Measurements from ENCODE around the gene TICRR. TPM values are rescaled to one million over a fixed set of nuclear protein-coding genes. Genes with fewer than 3 reads are reported as not detected.

TICRR gene
- total RNA-seq, 1 experiment from 2014 or later: 24.1 TPM

GRCh38 chr15:89615135-89615534 lies 39.9 kb downstream of the TICRR start:
- no TSS peak for BruUV-seq (replicated peaks)
- Mint-ChIP-seq H3K27ac (ENCODE audit: unreplicated experiment) (no peak overlapping the region), H3K9me3 (ENCODE audit: unreplicated experiment) (peaks cover 10% of the 10 kb centered on the region), H3K27me3 (ENCODE audit: insufficient read depth, unreplicated experiment) (no peaks in the 10 kb centered on the region), H3K36me3 (ENCODE audit: insufficient read depth, unreplicated experiment) (peaks cover 84% of the 10 kb centered on the region), H3K4me1 (ENCODE audit: low read depth, unreplicated experiment) (no peaks in the 10 kb centered on the region), H3K4me3 (ENCODE audit: unreplicated experiment) (no peak overlapping the region)
- Histone ChIP-seq H3K9me3 (no peaks in the 10 kb centered on the region; the same call in 1 of the 2 replicates), H3K36me3 (ENCODE audit: control insufficient read depth, insufficient read depth, low read length) (no peaks in the 10 kb centered on the region; the same call in 1 of the 2 replicates), H3K4me1 (no peaks in the 10 kb centered on the region), H3K4me3 (ENCODE audit: low read depth, low read length) (no peak overlapping the region), H3K27me3 (replicated peaks; ENCODE audit: control insufficient read depth, insufficient read depth, low read length) (no peaks in the 10 kb centered on the region)
- no peak for DNase-seq
- no peak for TF ChIP-seq CTCF (IDR thresholded peaks at IDR 0.05; ENCODE audit: insufficient read depth in 1 of 2, low read depth in 1 of 2, low read length in 1 of 2, severe bottlenecking in 1 of 2, unreplicated experiment in 1 of 2)
- ChIA-PET POLR2A (no interaction called here), CTCF (no interaction called here)
- intact Hi-C loops (cut with micrococcal nuclease; ENCODE audit: unreplicated experiment): no loop called here

DNA sequence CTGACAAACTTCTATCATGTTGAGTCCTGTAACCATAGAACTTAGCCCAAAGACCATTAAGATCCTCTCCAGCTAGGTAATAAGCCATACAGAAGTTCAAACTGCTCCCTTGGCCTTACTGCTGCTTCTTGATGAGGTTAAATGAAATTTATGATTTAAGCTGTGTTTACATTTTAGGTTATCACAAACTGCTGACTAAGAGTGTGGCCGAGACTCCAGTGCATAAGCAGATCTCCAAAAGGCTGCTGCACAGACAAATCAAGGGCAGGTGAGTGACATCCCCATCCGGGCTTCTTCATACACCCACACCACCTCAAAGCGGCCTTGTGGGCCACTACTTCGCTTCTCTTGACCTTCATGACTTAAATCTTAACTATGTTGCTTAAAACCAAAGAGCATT lies 41.0 kb downstream of the TICRR start:
- Mint-ChIP-seq H3K27ac (ENCODE audit: unreplicated experiment) (no peak overlapping the region), H3K27me3 (ENCODE audit: insufficient read depth, unreplicated experiment) (no peaks in the 10 kb centered on the region), H3K36me3 (ENCODE audit: insufficient read depth, unreplicated experiment) (peaks cover 81% of the 10 kb centered on the region), H3K9me3 (ENCODE audit: unreplicated experiment) (peaks cover 10% of the 10 kb centered on the region), H3K4me1 (ENCODE audit: low read depth, unreplicated experiment) (no peaks in the 10 kb centered on the region), H3K4me3 (ENCODE audit: unreplicated experiment) (no peak overlapping the region)
- no peak for TF ChIP-seq CTCF (IDR thresholded peaks at IDR 0.05; ENCODE audit: insufficient read depth in 1 of 2, low read depth in 1 of 2, low read length in 1 of 2, severe bottlenecking in 1 of 2, unreplicated experiment in 1 of 2)
- intact Hi-C loops (cut with micrococcal nuclease; ENCODE audit: unreplicated experiment): no loop called here
- Histone ChIP-seq H3K27me3 (replicated peaks; ENCODE audit: control insufficient read depth, insufficient read depth, low read length) (no peaks in the 10 kb centered on the region), H3K9me3 (no peaks in the 10 kb centered on the region), H3K4me3 (ENCODE audit: low read depth, low read length) (no peak overlapping the region), H3K4me1 (no peaks in the 10 kb centered on the region), H3K36me3 (ENCODE audit: control insufficient read depth, insufficient read depth, low read length) (no peaks in the 10 kb centered on the region; the same call in 1 of the 2 replicates)
- BruUV-seq (replicated peaks): no TSS peak
- no peak for DNase-seq
- POLR2A ChIA-PET: no interaction called here
- CTCF ChIA-PET: no interaction called here

GRCh38 chr15:89621547-89621946 lies 46.3 kb downstream of the TICRR start:
- no peak for TF ChIP-seq CTCF (IDR thresholded peaks at IDR 0.05; ENCODE audit: insufficient read depth in 1 of 2, low read depth in 1 of 2, low read length in 1 of 2, severe bottlenecking in 1 of 2, unreplicated experiment in 1 of 2)
- DNase-seq: no peak
- Mint-ChIP-seq H3K9me3 (ENCODE audit: unreplicated experiment) (no peaks in the 10 kb centered on the region), H3K4me3 (ENCODE audit: unreplicated experiment) (no peak overlapping the region), H3K4me1 (ENCODE audit: low read depth, unreplicated experiment) (no peaks in the 10 kb centered on the region), H3K36me3 (ENCODE audit: insufficient read depth, unreplicated experiment) (peaks cover 87% of the 10 kb centered on the region), H3K27ac (ENCODE audit: unreplicated experiment) (no peak overlapping the region), H3K27me3 (ENCODE audit: insufficient read depth, unreplicated experiment) (no peaks in the 10 kb centered on the region)
- CTCF ChIA-PET: no interaction called here
- no peaks in the 10 kb centered on the region for H3K4me1 ChIP-seq
- H3K36me3 ChIP-seq (ENCODE audit: control insufficient read depth, insufficient read depth, low read length): no peaks in the 10 kb centered on the region; the same call in 1 of the 2 replicates
- POLR2A ChIA-PET: no interaction called here
- H3K9me3 ChIP-seq: no peaks in the 10 kb centered on the region
- intact Hi-C loops (cut with micrococcal nuclease; ENCODE audit: unreplicated experiment): no loop called here
- no peaks in the 10 kb centered on the region for H3K27me3 ChIP-seq (replicated peaks; ENCODE audit: control insufficient read depth, insufficient read depth, low read length)
- BruUV-seq (replicated peaks): no TSS peak
- no peak overlapping the region for H3K4me3 ChIP-seq (ENCODE audit: low read depth, low read length)

All from Caco-2 (cell line).